Activated CD8-positive, alpha-beta memory T cell treated with anti-CD3 and anti-CD28 coated beads for 1 hour (primary cell): ENCODE results near the gene RBP3.

Experiments used
- DNase-seq, 2 donors: peaks; one replicate each; pipeline ENCODE4 v3.0.0-alpha.2; 2020; ENCODE audit warnings: low read depth in 1 of 2; ENCODE audit errors: extremely low read depth in 1 of 2

The RBP3 gene

DNA sequence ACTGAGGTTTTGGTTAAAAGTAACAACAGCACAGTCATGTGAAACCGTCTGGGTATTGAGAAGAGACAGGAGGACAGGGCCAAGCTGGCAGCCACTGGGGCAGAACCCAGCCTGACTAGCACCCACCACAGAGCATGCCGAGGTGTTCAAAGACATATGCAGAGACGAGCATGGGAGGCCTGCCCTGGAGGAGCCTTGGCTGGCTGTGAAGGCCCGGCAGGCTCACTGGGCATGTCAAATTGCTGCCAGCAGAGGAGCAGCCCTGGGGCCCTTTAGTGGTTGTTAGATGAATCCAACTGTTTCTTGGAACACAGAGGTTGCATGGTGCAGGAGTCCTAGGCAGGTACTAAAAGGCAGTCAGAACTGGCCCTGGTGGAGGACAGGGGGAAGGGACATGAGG lies 30.9 kb upstream of the RBP3 start:
- DNase-seq = no peak

DNA sequence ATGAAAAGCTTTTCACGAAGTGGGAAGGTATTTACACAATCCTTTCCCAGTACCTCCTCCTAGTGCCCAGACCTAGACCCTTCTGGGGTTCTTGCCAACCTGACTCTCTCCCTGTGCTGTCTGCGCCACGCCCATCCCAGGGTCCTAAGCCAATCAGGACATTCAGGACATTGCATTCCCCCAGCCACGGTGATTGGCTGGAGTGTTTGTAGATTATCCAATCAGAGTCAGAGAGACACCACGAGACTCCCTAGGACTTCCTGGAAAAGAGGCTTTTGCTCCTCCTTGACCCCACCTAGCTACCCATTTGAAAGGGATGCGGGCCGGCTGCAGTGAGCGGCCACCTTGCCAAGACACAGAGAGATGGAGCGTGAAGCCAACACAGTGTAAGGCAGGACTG lies 29.5 kb upstream of the RBP3 start:
- no peak for DNase-seq

DNA sequence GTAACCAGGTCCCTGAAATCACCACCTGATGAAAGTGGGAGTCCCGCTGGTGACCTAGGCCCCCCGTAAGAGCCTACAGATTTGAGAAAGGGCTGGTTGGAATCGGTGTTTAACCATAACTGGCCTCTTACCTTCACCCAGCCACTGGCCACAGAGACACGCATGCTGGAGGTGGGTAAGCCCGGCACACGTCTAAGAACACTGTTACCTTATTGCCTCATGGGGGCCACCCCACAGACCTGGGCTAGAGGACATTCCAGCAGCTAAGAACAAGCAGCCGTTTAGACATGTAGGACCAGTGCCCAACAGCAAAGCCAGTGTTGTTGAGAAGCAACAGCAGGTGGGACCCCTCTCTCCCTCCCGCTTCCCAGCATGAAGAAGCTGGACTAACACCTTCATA lies 28.4 kb upstream of the RBP3 start:
- no peak for DNase-seq

DNA sequence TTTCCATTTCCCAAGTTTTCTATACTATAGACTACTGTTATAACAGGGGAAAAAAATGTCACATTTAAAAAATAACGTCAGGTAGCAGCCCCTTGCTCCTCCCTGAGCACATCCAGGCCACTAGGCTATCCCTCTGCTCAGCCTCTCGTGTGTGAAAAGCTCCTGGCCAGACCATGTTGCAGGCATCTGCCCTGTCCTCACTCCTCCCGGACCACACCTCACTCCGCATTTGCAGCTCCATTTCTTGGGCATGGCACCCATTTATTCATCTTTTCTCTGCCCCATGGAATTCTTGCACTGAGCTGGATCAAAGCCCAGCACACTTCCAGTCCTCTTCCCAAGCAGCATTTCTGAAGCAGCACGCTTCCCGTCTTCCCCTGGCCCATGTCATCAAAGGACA lies 27.4 kb upstream of the RBP3 start:
- DNase-seq = no peak

DNA sequence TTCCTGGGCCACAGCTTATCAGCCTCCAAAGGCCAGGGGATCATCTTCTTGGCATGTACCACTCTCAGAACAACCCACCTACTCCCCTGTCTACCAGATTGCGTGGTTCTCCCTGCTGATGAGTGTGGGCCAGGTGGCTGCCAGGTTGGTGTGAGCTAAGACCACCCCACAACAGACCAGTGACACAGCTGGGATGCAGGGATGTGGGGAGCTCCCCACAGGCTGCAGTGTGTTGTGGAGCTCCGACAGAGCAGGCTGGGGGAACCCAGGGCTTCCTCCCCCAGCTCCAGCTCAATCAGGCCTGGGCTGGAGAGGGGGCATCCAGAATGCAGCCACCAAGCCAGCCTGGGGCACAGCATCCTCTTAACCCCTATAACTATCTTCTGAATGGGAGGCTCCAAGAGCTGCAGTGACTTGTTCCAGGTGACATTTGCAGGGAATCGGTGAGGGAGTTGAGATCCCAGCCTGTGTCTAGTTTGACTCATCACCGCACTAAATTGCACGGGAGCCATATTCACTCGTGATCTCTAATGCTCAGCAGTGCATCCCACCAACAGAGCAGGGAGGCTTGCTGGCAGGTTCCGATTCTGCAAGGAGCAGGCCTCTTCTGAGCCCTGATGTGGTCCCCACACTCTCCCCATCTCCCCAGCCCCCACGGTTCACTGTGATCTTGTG lies 26.5 kb upstream of the RBP3 start:
- no peak for DNase-seq

DNA sequence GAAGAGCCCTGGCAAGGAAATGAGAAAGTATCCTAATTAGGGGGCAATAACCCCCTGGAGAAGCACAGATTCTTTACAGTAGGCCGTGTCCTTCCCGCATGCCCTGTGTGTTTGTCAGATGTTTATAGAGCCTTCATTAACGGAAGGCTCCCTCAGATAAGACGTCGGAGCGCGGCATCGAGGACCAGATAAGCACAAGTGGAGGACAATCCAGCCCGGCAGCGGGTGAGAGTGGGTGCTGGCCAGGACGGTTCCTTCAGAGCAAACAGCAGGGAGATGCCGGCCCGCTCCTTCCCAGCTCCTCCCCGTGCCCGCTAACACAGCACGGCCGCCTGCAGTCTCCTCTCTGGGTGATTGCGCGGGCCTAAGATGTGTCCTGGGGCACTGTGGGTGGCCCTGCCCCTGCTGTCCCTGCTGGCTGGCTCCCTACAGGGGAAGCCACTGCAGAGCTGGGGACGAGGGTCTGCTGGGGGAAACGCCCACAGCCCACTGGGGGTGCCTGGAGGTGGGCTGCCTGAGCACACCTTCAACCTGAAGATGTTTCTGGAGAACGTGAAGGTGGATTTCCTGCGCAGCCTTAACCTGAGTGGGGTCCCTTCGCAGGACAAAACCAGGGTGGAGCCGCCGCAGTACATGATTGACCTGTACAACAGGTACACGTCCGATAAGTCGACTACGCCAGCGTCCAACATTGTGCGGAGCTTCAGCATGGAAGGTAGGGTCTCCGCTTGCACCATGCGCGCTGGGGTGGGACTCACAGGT lies 25.7 kb upstream of the RBP3 start, which contains the start of gene GDF2:
GDF2 (plus strand) TSS at position 155 of the 762 bp plus-strand sequence; CDS start at position 370, 215 bp downstream.
- no peak for DNase-seq

DNA sequence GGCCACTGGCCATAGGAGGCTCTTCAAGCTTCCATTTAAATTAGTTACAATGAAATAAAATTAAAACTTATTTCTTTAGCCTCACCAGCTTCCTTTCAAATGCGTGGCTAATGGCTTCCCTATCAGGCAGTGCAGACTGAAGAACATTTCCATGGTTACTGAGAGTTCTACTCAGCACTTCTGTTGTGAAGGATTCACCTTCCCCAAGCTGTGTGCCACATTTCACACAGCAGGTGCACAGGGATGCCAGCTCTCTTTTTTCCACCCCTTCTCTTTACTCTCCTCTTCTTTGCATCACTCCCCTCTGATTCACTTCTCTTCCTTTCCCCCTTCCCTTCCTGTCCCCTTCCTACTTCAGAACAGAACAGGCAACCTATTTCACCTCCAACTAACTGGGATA lies 25.1 kb upstream of the RBP3 start:
- no peak for DNase-seq

DNA sequence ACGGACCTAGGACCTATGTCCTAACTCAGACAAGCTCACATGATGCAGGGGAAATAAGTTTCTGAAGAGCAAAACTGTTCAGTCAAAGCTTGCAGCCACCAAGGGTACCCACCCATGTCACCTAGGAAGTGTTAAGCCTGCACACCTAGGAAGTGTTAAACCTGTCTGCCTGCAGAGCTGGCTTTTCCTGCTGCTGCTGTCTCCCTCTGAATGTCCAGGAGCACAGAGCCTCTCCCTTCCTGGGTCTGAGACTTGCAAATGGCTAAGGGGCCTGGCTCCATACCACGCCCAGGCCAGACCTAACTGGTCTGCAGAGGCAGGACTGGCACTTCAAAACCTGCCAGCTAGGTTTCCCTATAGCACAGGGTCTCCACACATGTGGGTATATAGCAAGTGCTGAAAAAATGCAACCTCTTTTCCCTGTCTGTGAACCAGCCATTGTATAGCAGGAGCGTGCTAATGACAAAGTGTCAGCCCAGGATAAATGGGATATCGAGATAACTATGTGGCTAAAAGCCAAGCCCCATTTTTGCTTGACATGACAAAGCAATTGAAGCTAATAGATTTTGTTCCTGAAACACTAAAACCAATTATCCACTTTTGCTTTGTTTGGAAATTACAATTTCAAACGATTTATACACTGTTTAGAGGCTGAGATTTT lies 24.4 kb upstream of the RBP3 start:
- DNase-seq = no peak

DNA sequence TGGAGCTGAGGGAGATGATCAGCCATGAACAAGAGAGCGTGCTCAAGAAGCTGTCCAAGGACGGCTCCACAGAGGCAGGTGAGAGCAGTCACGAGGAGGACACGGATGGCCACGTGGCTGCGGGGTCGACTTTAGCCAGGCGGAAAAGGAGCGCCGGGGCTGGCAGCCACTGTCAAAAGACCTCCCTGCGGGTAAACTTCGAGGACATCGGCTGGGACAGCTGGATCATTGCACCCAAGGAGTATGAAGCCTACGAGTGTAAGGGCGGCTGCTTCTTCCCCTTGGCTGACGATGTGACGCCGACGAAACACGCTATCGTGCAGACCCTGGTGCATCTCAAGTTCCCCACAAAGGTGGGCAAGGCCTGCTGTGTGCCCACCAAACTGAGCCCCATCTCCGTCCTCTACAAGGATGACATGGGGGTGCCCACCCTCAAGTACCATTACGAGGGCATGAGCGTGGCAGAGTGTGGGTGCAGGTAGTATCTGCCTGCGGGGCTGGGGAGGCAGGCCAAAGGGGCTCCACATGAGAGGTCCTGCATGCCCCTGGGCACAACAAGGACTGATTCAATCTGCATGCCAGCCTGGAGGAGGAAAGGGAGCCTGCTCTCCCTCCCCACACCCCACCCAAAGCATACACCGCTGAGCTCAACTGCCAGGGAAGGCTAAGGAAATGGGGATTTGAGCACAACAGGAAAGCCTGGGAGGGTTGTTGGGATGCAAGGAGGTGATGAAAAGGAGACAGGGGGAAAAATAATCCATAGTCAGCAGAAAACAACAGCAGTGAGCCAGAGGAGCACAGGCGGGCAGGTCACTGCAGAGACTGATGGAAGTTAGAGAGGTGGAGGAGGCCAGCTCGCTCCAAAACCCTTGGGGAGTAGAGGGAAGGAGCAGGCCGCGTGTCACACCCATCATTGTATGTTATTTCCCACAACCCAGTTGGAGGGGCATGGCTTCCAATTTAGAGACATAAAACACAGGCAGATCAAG lies 22.6 kb upstream of the RBP3 start:
- no peak for DNase-seq

DNA sequence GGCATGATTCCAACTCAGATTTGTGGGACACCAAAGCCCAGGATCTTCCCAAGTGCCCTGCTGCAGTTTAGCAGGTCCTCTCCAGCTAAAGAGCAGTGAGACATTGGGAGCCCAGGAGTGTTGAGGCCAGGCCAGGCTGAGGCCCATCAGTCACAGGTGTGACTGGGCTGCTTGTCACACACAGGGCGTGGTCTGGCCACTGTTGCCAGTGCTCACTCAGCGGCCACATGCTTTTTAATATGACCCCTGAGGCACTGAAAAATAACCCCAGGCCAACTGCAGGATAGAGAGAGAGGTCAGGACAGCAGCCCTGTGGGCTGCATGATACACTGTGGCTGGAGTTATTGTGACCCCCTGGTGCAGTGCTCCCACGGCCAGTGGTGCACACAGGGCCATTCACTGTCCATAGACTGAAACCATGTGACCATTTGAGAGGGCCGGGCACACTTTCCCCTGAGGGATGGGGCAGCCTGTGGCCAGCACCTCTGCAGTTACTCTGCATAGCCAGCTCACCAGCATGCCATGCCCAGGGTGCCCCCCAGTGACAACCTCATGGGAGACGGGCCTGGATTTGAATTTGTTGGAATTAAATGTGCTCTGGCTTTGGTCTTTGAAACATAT lies 21.7 kb upstream of the RBP3 start:
- no peak for DNase-seq

DNA sequence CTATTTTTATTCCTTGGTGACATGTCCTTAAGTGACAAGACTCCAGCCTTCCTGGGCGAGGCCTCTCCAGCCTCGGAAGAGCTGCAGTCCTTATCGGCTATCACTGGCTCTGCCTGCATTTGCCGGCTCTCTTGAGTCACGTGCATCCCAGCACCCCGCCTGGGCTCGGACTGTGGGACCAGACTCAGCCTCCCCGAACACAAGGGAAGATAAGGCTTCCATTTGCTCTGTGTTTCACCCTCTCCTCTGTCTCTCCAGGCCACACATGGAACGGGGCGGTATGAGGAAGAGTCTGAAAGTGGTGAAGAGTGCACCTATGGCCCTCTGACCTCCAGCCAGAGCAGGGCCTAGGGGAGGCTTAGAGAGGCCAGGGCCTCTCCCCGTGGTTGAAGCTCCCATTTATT lies 21.2 kb upstream of the RBP3 start:
- DNase-seq = no peak

DNA sequence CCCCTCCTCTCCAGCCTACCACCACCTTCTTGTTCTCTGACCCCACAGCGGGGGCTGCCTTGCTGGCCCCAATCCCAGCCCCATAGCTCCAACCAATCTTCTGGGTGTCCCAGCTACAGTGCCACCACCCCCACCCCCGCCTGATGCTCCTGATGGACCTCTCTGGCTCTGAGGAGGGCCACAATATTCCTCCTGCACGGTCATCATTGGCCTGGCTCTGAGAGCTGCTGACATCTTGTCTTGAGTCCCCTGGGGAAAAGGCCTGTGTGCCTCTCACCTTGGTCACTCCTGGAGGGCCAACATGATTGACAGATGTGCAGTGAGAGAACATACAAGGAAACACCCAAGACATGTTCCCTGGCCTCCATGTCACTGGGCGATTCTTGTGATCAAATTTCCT lies 18.3 kb upstream of the RBP3 start:
- DNase-seq = no peak

DNA sequence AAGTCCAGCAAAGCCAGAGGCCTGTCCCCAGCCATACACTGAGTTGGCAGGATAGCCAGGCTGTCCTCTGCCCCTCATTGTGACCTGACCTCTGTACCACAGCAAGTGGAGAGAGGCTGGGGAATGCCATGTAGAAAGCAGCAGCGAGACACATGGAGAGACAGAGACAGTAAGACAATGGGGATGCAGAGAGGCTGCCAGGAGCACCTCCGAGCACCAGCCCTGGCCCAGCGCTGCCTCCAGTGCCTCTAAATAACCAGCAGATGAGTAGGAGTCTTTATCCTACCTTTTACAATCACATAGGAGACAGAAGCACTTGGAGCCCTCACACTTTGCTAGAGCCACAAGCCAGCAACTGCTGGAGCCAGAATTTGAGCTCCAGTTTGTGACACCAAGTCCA lies 17.8 kb upstream of the RBP3 start:
- DNase-seq = no peak

DNA sequence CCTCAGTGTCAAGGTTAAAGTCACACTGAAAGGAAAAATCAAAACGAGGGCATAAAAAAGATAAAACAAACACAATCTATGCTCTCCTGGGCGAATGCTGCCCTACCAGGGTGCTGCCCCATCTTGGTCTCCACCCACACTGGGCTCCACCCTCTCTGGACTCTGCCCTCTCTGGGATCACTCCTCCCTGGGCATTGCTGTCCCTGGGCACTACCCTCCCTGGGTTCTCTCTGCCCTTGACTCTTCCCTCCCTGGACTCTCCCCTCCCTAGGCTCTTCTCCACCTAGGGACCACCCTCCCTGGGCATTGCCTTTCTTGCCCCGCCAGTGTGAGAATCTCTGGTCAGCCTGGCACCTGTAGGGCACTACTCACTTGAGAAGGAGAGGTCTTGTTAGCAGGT lies 17.4 kb upstream of the RBP3 start:
- no peak for DNase-seq

DNA sequence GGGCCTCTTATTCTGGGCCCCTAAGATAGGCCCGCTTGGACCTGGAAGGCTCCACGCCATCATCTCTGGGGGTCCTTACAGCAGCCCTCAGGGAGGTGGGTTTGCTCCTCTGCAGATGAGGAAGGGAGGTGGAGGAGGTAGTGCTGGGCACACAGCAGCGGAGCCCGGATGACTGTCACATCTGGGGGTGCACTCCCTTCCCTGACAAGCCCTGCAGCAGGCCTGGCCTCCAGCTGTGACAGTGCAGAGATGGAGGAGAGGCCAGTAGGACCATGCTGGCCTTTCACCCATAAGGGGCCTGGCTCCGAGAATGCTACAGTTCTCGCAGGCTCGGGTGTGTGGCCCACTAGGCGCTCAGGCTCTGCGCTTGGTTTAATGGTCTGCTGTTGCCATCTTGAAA lies 16.7 kb upstream of the RBP3 start:
- DNase-seq = no peak

DNA sequence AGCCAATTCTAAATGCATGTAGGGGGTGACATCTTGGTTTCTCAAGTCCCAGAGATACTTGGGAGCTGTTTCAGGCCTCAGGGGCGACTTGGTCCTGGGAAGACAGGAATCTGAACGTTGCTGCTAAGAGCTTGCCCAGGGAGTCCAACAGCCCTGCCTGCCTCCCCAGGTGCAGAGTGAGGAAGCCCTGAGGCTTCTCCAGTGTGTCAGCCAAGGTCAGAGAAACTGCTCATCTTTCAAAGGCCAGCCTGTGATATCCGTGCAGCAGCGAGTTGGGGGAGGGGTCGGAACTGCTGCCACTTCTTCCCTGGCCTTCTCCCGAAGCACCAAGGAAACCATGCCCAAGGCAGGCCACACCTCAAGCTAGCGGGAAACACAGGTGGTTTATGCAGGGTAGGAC lies 16.2 kb upstream of the RBP3 start:
- DNase-seq = no peak

DNA sequence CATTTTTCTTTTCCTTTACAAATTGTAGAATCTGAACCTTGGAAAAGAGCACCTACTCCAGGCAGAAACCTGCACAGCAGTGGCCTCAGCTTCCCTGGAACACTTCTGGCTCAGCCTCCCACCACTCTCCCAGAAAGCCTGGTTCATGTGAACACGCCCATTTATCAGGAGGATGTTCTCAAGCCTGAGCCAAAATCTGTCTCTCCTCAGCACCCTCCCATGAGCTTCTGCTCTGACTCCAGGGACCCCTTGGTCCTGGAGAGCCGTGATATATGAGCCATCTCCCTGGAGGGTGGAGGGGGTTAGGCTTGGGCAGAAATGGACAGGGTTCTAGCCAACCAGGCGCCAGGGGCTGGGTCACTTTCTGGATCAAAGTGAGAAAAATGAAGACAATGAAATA lies 15.8 kb upstream of the RBP3 start:
- no peak for DNase-seq

DNA sequence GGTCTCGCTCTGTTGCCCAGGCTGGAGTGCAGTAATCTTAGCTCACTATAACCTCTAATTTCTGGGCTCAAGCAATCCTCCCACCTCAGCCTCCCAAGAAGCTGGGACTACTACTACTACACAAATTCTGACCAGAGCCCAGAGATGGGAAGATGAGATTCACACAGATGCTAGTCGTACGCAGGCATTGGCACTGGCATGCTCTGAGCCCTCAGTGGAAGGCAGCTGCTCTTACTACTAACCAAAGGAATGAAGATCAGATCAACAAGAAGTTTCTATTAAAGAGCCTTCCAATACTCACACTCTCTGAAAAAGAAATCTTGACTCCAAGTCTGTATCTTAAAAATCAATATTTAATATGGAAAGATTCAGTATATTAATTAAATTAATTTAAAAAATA lies 15.2 kb upstream of the RBP3 start:
- DNase-seq = no peak

DNA sequence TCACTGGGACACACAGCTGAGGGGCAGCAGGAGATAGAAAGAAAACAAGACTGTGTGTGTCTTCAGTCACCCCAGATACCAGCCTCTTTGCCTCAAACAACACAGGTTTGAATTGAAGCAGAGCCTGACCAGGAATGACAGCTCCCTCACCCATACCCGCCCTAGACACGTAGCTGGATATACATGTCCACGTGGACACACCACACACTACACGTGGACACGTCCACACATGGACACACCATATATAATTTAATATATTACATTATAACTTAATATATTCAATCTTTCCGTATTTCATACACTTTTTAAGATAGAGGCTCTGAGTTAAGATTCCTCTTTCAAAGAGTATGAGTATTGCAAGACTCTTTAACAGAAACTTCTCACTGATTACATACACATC lies 14.6 kb upstream of the RBP3 start:
- no peak for DNase-seq

DNA sequence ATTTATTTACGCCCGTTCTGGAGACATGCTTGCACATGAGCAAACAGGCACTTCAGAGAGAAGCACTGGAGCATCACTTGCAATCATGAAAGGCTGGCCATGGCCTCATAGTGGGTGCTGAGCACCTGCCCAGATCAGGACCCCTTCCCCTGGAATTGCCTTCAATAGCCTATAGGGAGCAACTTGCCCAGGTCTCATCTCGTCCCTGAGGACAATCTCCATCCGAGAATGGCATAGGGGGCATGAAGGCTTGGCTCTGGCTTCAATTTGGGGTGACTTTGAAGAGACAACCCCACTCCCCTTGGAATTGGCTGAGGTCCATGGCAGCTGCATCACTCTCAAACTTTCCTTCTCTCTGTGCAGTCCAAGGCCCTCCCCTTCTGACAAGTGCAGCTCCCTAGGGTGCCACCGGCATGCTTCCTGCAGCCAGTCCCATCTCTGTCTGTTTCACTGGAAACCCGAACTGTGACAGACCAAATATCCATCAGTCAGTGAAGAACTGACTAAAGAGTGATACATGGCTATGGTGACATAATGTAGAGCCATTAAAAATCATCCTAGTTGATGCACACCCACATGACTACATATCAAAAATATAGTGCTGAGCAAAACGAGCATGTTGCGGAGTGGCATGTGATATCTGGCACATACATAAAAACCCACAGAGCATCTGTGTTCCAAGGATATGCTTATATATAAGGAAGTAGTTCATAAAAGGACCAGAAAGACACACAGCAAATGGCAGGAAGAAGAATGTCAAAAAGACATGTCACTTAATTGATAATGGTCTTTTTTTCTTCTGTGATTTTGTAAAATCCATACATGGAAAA lies 13.5 kb upstream of the RBP3 start:
- DNase-seq = no peak
